ENCODE data around the gene SPRYD4.

The SPRYD4 gene

GRCh38 chr12:56521590-56522371, 53.4 kb downstream of the SPRYD4 start, which contains the start of gene RBMS2:
RBMS2 (plus strand) TSS chr12:56521820; CDS start chr12:56522024, 204 bp downstream.
- peak; percentile 45 for DNase-seq

GRCh38 chr12:56522411-56523193, 54.2 kb downstream of the SPRYD4 start:
- DNase-seq: no peak

- DNase-seq: no peak
These were observed 60.5 kb downstream of the SPRYD4 start for GRCh38 chr12:56528846-56529245.
